Loucy (cell line): ENCODE measurements around the gene RPGRIP1L.

ENCODE experiments used
- H2AFZ ChIP-seq: fragments of 200-600 bp; sonication (generic); 2 replicates; pipeline ENCODE4 v1.6.0; 2016; ENCODE audit warnings: antibody characterized with exemption, mild to moderate bottlenecking, low read length, moderate library complexity
- H3F3A ChIP-seq: fragments of 200-600 bp; 2 replicates; pipeline ENCODE4 v1.6.0; 2016; ENCODE audit warnings: antibody characterized with exemption, low read depth, mild to moderate bottlenecking
- H3K27me3 ChIP-seq: fragments of 200-600 bp; sonication (generic); 2 replicates; pipeline ENCODE4 v1.6.1; 2014; ENCODE audit warnings: low read length, mild to moderate bottlenecking; ENCODE audit not compliant: insufficient read depth, poor library complexity, severe bottlenecking
- H3K36me3 ChIP-seq: fragments of 200-600 bp; sonication (generic); 2 replicates; pipeline ENCODE4 v1.6.1; 2016; ENCODE audit warnings: low read length; ENCODE audit not compliant: insufficient read depth
- H3K4me1 ChIP-seq: fragments of 200-600 bp; sonication (generic); 2 replicates; pipeline ENCODE4 v1.5.1; 2014; ENCODE audit warnings: low read length, mild to moderate bottlenecking; ENCODE audit not compliant: insufficient read depth, poor library complexity, severe bottlenecking
- H3K4me2 ChIP-seq: fragments of 200-600 bp; sonication (generic); 2 replicates; pipeline ENCODE4 v1.6.0; 2014; ENCODE audit warnings: antibody characterized with exemption, low read length, low read depth, mild to moderate bottlenecking; ENCODE audit not compliant: poor library complexity, severe bottlenecking
- H3K4me3 ChIP-seq: fragments of 200-600 bp; sonication (generic); 2 replicates; pipeline ENCODE4 v1.5.1; 2014; ENCODE audit warnings: low read length, mild to moderate bottlenecking, mixed read lengths; ENCODE audit not compliant: poor library complexity, severe bottlenecking
- H3K79me2 ChIP-seq: fragments of 200-600 bp; sonication (generic); 2 replicates; pipeline ENCODE4 v1.6.1; 2014; ENCODE audit warnings: low read length; ENCODE audit not compliant: insufficient read depth
- H3K9ac ChIP-seq: fragments of 200-600 bp; sonication (generic); 2 replicates; pipeline ENCODE4 v1.6.0; 2014; ENCODE audit warnings: mild to moderate bottlenecking, low read depth, low read length, moderate library complexity; ENCODE audit not compliant: poor library complexity, severe bottlenecking
- H3K9me2 ChIP-seq: fragments of 200-600 bp; sonication (generic); replicated peaks from 2 replicates; pipeline ENCODE4 v1.6.1; 2016; ENCODE audit warnings: low read depth, low read length, mixed read lengths
- H3K9me3 ChIP-seq: fragments of 200-600 bp; sonication (generic); 2 replicates; pipeline ENCODE4 v1.6.1; 2014; ENCODE audit warnings: mild to moderate bottlenecking, antibody characterized with exemption, low read length, low read depth; ENCODE audit not compliant: insufficient read depth
- H4K20me1 ChIP-seq: fragments of 200-600 bp; sonication (generic); 2 replicates; pipeline ENCODE4 v1.6.0; 2014; ENCODE audit warnings: antibody characterized with exemption, low read length, mild to moderate bottlenecking; ENCODE audit not compliant: insufficient read depth, poor library complexity, severe bottlenecking
- EZH2phosphoT487 ChIP-seq: fragments of 200-600 bp; IDR thresholded peaks from 2 replicates; pipeline ENCODE4 v1.6.1; 2018; ENCODE audit warnings: antibody characterized with exemption, mild to moderate bottlenecking, moderate library complexity, borderline replicate concordance
- TF ChIP-seq, protein P1 (sequence below): fragments of 200-600 bp; sonication (generic); conservative IDR thresholded peaks from 2 replicates; pipeline ENCODE4 v1.5.1; 2014; ENCODE audit warnings: mild to moderate bottlenecking, antibody characterized with exemption, low read length

RPGRIP1L gene

DNA sequence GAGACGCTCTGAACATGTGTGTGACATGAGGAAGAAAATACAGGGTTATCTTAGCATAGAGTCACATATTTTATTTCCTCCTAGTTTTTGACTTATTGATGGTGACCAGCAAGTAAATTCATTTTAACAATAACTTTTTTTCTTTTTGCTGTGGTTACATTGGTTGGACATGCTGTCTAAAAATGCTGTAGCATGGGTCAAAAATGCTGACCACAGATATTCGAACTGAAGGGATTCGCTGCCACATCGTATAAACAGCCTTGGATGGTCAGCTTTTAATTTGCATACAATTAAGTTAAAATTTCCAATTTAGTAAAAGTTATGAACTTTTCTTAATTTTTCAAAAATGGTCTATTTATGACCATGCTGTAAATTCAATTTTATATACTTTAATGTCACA is 30.5 kb downstream of the RPGRIP1L start:
- no peaks in the 10 kb centered on the region for H3K36me3 ChIP-seq
- no peaks in the 10 kb centered on the region for H3K79me2 ChIP-seq
- no peaks in the 10 kb centered on the region for H4K20me1 ChIP-seq
- H3K9me3 ChIP-seq = no peaks in the 10 kb centered on the region
- TF ChIP-seq, protein P1, sequence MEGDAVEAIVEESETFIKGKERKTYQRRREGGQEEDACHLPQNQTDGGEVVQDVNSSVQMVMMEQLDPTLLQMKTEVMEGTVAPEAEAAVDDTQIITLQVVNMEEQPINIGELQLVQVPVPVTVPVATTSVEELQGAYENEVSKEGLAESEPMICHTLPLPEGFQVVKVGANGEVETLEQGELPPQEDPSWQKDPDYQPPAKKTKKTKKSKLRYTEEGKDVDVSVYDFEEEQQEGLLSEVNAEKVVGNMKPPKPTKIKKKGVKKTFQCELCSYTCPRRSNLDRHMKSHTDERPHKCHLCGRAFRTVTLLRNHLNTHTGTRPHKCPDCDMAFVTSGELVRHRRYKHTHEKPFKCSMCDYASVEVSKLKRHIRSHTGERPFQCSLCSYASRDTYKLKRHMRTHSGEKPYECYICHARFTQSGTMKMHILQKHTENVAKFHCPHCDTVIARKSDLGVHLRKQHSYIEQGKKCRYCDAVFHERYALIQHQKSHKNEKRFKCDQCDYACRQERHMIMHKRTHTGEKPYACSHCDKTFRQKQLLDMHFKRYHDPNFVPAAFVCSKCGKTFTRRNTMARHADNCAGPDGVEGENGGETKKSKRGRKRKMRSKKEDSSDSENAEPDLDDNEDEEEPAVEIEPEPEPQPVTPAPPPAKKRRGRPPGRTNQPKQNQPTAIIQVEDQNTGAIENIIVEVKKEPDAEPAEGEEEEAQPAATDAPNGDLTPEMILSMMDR = no peak
- no peak for TF ChIP-seq EZH2phosphoT487
- H3K9ac ChIP-seq = no peak overlapping the region
- H3K27me3 ChIP-seq = no peaks in the 10 kb centered on the region
- H3F3A ChIP-seq = no peaks in the 10 kb centered on the region
- no peak overlapping the region for H3K4me3 ChIP-seq
- H2AFZ ChIP-seq = no peak overlapping the region
- H3K4me1 ChIP-seq = no peaks in the 10 kb centered on the region
- H3K9me2 ChIP-seq = no peaks in the 10 kb centered on the region
- no peak overlapping the region for H3K4me2 ChIP-seq

DNA sequence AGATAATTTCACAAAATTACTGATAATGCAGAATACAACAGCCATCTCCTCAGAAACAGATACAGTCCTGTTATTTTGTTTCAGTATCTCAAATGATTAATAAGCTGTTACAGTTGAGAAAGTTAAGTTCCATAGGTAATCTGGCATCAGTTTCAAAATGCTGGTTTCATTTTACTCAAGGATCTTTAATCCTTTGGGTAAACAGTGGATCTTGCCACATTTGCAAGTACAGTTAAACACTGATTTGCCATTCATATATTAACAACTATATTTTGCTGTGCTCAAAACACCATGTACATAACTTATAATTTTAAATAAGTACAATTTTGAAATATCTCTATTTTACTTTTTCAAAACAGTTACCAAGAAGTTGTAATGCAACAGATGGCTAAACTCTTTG is 31.2 kb downstream of the RPGRIP1L start:
- Histone ChIP-seq H3K4me3 (no peak overlapping the region), H3K79me2 (no peaks in the 10 kb centered on the region), H4K20me1 (no peaks in the 10 kb centered on the region), H3K4me1 (no peaks in the 10 kb centered on the region), H3K9me3 (no peaks in the 10 kb centered on the region), H3F3A (no peaks in the 10 kb centered on the region), H3K36me3 (no peaks in the 10 kb centered on the region), H3K9ac (no peak overlapping the region), H2AFZ (no peak overlapping the region), H3K27me3 (no peaks in the 10 kb centered on the region), H3K4me2 (no peak overlapping the region), H3K9me2 (no peaks in the 10 kb centered on the region)
- TF ChIP-seq, protein P1 = no peak
- TF ChIP-seq EZH2phosphoT487 = no peak

DNA sequence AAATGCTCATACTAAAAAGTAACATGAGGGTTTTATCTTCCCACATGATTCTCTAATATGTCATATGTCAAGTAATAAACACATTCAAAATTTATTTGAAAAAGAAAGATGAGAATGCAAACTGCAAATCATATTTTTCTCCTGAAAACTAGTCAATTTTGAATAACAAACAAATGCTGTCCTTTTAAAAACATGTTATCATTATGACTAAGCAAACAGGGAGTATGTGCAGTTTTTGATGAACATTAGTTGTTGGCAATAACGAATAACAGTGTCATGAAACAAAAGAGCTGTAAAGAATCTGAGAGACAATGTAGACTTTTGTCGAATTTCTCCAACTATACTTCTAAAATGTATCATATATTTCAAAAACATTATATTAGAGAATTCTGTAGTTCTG is 34.8 kb downstream of the RPGRIP1L start:
- H3K4me2 ChIP-seq = no peak overlapping the region
- no peaks in the 10 kb centered on the region for H3K4me1 ChIP-seq
- H3K9me2 ChIP-seq = no peaks in the 10 kb centered on the region
- H4K20me1 ChIP-seq = no peaks in the 10 kb centered on the region
- H3K36me3 ChIP-seq = no peaks in the 10 kb centered on the region
- H3K79me2 ChIP-seq = no peaks in the 10 kb centered on the region
- no peak overlapping the region for H2AFZ ChIP-seq
- no peaks in the 10 kb centered on the region for H3K9me3 ChIP-seq
- no peaks in the 10 kb centered on the region for H3K27me3 ChIP-seq
- no peaks in the 10 kb centered on the region for H3F3A ChIP-seq
- no peak overlapping the region for H3K9ac ChIP-seq
- no peak for TF ChIP-seq EZH2phosphoT487
- TF ChIP-seq, protein P1 = no peak
- no peak overlapping the region for H3K4me3 ChIP-seq
